SK-N-SH (cell line): ENCODE data around the gene CAST. TPM values are rescaled to one million over a fixed set of nuclear protein-coding genes. Genes with fewer than 3 reads are reported as not detected.

Source experiments
- CTCF ChIA-PET: fragments of 300-600, 350-600 bp; formaldehyde crosslinking; extraction: SDS; loops from one replicate; lab custom pipeline; 2021; lab: Yijun Ruan, JAX
- POLR2A ChIA-PET: fragments of 350-600 bp; sonication (Branson Sonifier 250); formaldehyde crosslinking; extraction: SDS; loops from one replicate; lab custom pipeline; 2020; ENCODE audit warnings: antibody characterized with exemption, inconsistent platforms; lab: Yijun Ruan, JAX
- DNase-seq: peaks from one replicate; pipeline ENCODE4 v3.0.0; 2012
- H2AFZ ChIP-seq: fragments of 200-600 bp; sonication (generic); 2 replicates; pipeline ENCODE4 v1.8.1; 2016; ENCODE audit warnings: antibody characterized with exemption, mild to moderate bottlenecking, low read depth
- H3F3A ChIP-seq: fragments of 200-600 bp; sonication (generic); replicated peaks from 2 replicates; pipeline ENCODE3; 2016; ENCODE audit warnings: antibody characterized with exemption, mild to moderate bottlenecking; ENCODE audit not compliant: insufficient read depth
- H3K27ac ChIP-seq, 2 experiments: fragments of 200-500 bp in 1 of 2; fragments of 200-600 bp in 1 of 2; sonication (Bioruptor generic) in 1 of 2; sonication (generic), shearing (Covaris generic) in 1 of 2; 2 replicates each; pipeline versions ENCODE4 v1.5.1 to v1.6.1; 2014 to 2016; ENCODE audit warnings: low read depth in 2 of 2, inconsistent platforms in 1 of 2, low read length in 1 of 2, mild to moderate bottlenecking in 1 of 2, mixed read lengths in 1 of 2
- H3K27me3 ChIP-seq: fragments of 200-600 bp; sonication (generic), shearing (Covaris generic); 2 replicates; pipeline ENCODE4 v1.6.1; 2016; ENCODE audit warnings: mixed run types; ENCODE audit not compliant: insufficient read depth
- H3K36me3 ChIP-seq, 2 experiments: fragments of 200-500 bp in 1 of 2; fragments of 200-600 bp in 1 of 2; sonication (Bioruptor generic) in 1 of 2; sonication (generic) in 1 of 2; replicated peaks in 1 of 2; 2 replicates each; pipeline versions ENCODE3 to v1.5.1; 2014 to 2016; ENCODE audit warnings: low read length in 1 of 2, mild to moderate bottlenecking in 1 of 2; ENCODE audit not compliant: insufficient read depth in 2 of 2, control insufficient read depth in 1 of 2
- H3K4me1 ChIP-seq, 2 experiments: fragments of 200-500 bp in 1 of 2; fragments of 200-600 bp in 1 of 2; sonication (Bioruptor generic) in 1 of 2; sonication (generic), shearing (Covaris generic) in 1 of 2; 2 replicates each; pipeline versions ENCODE4 v1.5.1 to v1.6.1; 2014 to 2016; ENCODE audit warnings: low read depth in 1 of 2, low read length in 1 of 2, mixed run types in 1 of 2; ENCODE audit not compliant: insufficient read depth in 2 of 2, control insufficient read depth in 1 of 2
- H3K4me2 ChIP-seq: fragments of 200-600 bp; sonication (generic), shearing (Covaris generic); 2 replicates; pipeline ENCODE4 v1.6.1; 2017; ENCODE audit warnings: mixed run types
- H3K4me3 ChIP-seq, 2 experiments: fragments of 200-500 bp in 1 of 2; fragments of 200-600 bp in 1 of 2; sonication (Bioruptor generic) in 1 of 2; sonication (generic), shearing (Covaris generic) in 1 of 2; 2 replicates each; pipeline versions ENCODE4 v1.5.1 to v1.8.1; 2014 to 2016; ENCODE audit warnings: low read depth in 2 of 2, inconsistent platforms in 1 of 2, low read length in 1 of 2, mild to moderate bottlenecking in 1 of 2, mixed read lengths in 1 of 2, moderate library complexity in 1 of 2
- H3K79me2 ChIP-seq: fragments of 200-600 bp; sonication (generic); 2 replicates; pipeline ENCODE4 v1.8.1; 2017; ENCODE audit warnings: mild to moderate bottlenecking; ENCODE audit not compliant: insufficient read depth
- H3K9ac ChIP-seq: fragments of 200-600 bp; sonication (generic); 2 replicates; pipeline ENCODE4 v1.6.1; 2017; ENCODE audit warnings: mixed run types
- H3K9me2 ChIP-seq: fragments of 200-600 bp; sonication (generic); 2 replicates; pipeline ENCODE4 v1.6.1; 2017; ENCODE audit warnings: mixed run types
- H3K9me3 ChIP-seq: fragments of 200-600 bp; sonication (generic); 2 replicates; pipeline ENCODE4 v1.6.1; 2017; ENCODE audit warnings: mixed run types, mild to moderate bottlenecking, moderate library complexity
- H4K20me1 ChIP-seq: fragments of 200-600 bp; sonication (generic); 2 replicates; pipeline ENCODE4 v1.6.1; 2017; ENCODE audit warnings: mild to moderate bottlenecking, mixed run types; ENCODE audit not compliant: insufficient read depth
- CTCF ChIP-seq: fragments of 200-600 bp; sonication (generic); IDR thresholded peaks from 2 replicates; pipeline ENCODE4 v1.6.1; 2017; ENCODE audit warnings: antibody characterized with exemption, mild to moderate bottlenecking, moderate library complexity
- ELF1 ChIP-seq: IDR thresholded peaks from 2 replicates; pipeline ENCODE4 v1.4.0; 2012
- EZH2phosphoT487 ChIP-seq: fragments of 200-600 bp; sonication (generic); IDR thresholded peaks from 2 replicates; pipeline ENCODE4 v1.6.1; 2017; ENCODE audit warnings: low read depth, mixed run types, mild to moderate bottlenecking, antibody characterized with exemption, moderate library complexity, borderline replicate concordance
- IRF3 ChIP-seq: fragments of 150-350 bp; IDR thresholded peaks from 2 replicates; pipeline ENCODE4 v1.6.1; 2016; ENCODE audit warnings: mild to moderate bottlenecking, low read depth, low read length
- MEF2A ChIP-seq: IDR thresholded peaks from 2 replicates; pipeline ENCODE4 v1.4.0; 2012; ENCODE audit warnings: low read depth, borderline replicate concordance
- NRF1 ChIP-seq: IDR thresholded peaks from 2 replicates; pipeline ENCODE4 v1.6.1; 2012; ENCODE audit warnings: low read depth, mild to moderate bottlenecking, low read length
- POLR2AphosphoS5 ChIP-seq: IDR thresholded peaks from 2 replicates; pipeline ENCODE4 v1.6.1; 2012; ENCODE audit warnings: low read depth, low read length
- RFX5 ChIP-seq: IDR thresholded peaks from 2 replicates; pipeline ENCODE4 v1.6.1; 2012; ENCODE audit warnings: mild to moderate bottlenecking, improper control_type of control experiment, low read length
- RXRA ChIP-seq: IDR thresholded peaks from 2 replicates; pipeline ENCODE4 v1.4.0; 2012; ENCODE audit warnings: low read depth, mild to moderate bottlenecking, borderline replicate concordance
- TAF1 ChIP-seq: IDR thresholded peaks from 2 replicates; pipeline ENCODE4 v1.6.1; 2012; ENCODE audit warnings: low read depth, mild to moderate bottlenecking, low read length, moderate library complexity, borderline replicate concordance
- TCF12 ChIP-seq: IDR thresholded peaks from 2 replicates; pipeline ENCODE4 v1.4.0; 2012
- ZBTB33 ChIP-seq: IDR thresholded peaks from 2 replicates; pipeline ENCODE4 v1.4.0; 2012; ENCODE audit warnings: low read depth, borderline replicate concordance
- WGBS: methylation state at CpG from one replicate; pipeline ENCODE4 v1.1.6; 2017; ENCODE audit warnings: low lambda C conversion rate; 5-methylcytosine and 5-hydroxymethylcytosine counted together
- polyA plus RNA-seq, 3 experiments: library from polyadenylated mRNA; depleted of rRNA; stranded (reverse); fragments of >200 nt; gene quantifications; 2 replicates each; pipeline ENCODE4 v1.2.3, GENCODE V29; 2012
- TF ChIP-seq, protein P1 (sequence below): IDR thresholded peaks from 2 replicates; pipeline ENCODE4 v1.4.0; 2012; ENCODE audit warnings: low read depth
- TF ChIP-seq, protein P2 (sequence below): IDR thresholded peaks from 2 replicates; pipeline ENCODE4 v1.4.0; 2012; ENCODE audit warnings: low read depth, borderline replicate concordance

CAST gene
- polyA plus RNA-seq, 1 of the 3 experiments (the other 2 are of a cell fraction): 82.9 TPM

GRCh38 chr5:96619946-96620345, 42.2 kb upstream of the CAST start:
- Histone ChIP-seq H2AFZ (no peak overlapping the region), H3K27ac (no peak overlapping the region), H3K27me3 (no peaks in the 10 kb centered on the region), H3K9ac (no peak overlapping the region), H3K79me2 (no peaks in the 10 kb centered on the region), H3K9me3 (no peaks in the 10 kb centered on the region), H3F3A (peaks cover under 1% of the 10 kb centered on the region), H3K4me3 (no peak overlapping the region), H3K36me3 (no peaks in the 10 kb centered on the region), H3K9me2 (no peaks in the 10 kb centered on the region), H3K4me2 (no peak overlapping the region), H3K4me1 (peaks cover 0 to 6% of the 10 kb centered on the region in 2 experiments; a peak in 1 of 4 replicates), H4K20me1 (no peaks in the 10 kb centered on the region)
- DNase-seq: no peak
- POLR2A ChIA-PET: no interaction called here
- 72% methylated on average over 2 of the region's 2 CpGs for WGBS
- no peak for TF ChIP-seq RFX5
- TF ChIP-seq, protein P1, sequence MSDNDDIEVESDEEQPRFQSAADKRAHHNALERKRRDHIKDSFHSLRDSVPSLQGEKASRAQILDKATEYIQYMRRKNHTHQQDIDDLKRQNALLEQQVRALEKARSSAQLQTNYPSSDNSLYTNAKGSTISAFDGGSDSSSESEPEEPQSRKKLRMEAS: no peak
- TF ChIP-seq TCF12: no peak
- no peak for TF ChIP-seq CTCF
- no peak for TF ChIP-seq ELF1
- TF ChIP-seq ZBTB33: no peak
- TF ChIP-seq NRF1: no peak
- TF ChIP-seq IRF3: no peak
- TF ChIP-seq MEF2A: no peak
- no peak for TF ChIP-seq EZH2phosphoT487
- no peak for TF ChIP-seq RXRA
- TF ChIP-seq, protein P2, sequence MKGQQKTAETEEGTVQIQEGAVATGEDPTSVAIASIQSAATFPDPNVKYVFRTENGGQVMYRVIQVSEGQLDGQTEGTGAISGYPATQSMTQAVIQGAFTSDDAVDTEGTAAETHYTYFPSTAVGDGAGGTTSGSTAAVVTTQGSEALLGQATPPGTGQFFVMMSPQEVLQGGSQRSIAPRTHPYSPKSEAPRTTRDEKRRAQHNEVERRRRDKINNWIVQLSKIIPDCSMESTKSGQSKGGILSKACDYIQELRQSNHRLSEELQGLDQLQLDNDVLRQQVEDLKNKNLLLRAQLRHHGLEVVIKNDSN: no peak
- no peak for TF ChIP-seq POLR2AphosphoS5
- TF ChIP-seq TAF1: no peak
- CTCF ChIA-PET: interaction anchor here (1.8 to 8.7 kb wide), 3 partner anchors 32 to 275 kb away, joined by 5 to 89 read pairs (median 8); no protein-coding TSS in a partner anchor
